A549 (cell line): ENCODE data around the gene LMNB1. TPM values are rescaled to one million over a fixed set of nuclear protein-coding genes. Genes with fewer than 3 reads are reported as not detected.
A peak's percentile ranks its signal among the peaks of the same experiment; 100 is the strongest.

Source experiments
- ATAC-seq, 2 experiments: fragments of 200-7000 bp in 1 of 2; fragments of >200 bp in 1 of 2; cut with Nextera tagmentation in 1 of 2; cut with Tn5 transposase in 1 of 2; 3 replicates each; pipeline versions ENCODE4 v1.8.0 to v1.9.1; 2018 to 2020; ENCODE audit warnings: mild to moderate bottlenecking in 1 of 2, moderate library complexity in 1 of 2
- CTCF ChIA-PET: fragments of 300-600 bp; sonication (Branson Sonifier 250); formaldehyde crosslinking; extraction: SDS; loops from one replicate; lab custom pipeline; 2021; ENCODE audit warnings: antibody characterized with exemption, inconsistent platforms; lab: Yijun Ruan, JAX
- POLR2A ChIA-PET: fragments of 350-600 bp; formaldehyde crosslinking; extraction: SDS; loops from one replicate; lab custom pipeline; 2021; ENCODE audit warnings: antibody characterized with exemption, inconsistent platforms; lab: Yijun Ruan, JAX
- DNase-seq, 2 experiments: peaks; one replicate each; pipeline versions ENCODE4 v3.0.0 to v3.0.0-alpha.2; 2011 to 2016; ENCODE audit warnings: low read depth in 1 of 2, low spot score in 1 of 2
- FAIRE-seq: peaks from 2 replicates; lab custom pipeline; 2011; peaks lifted over from hg19 to GRCh38; lab: Jason Lieb, UNC
- H3K27ac ChIP-seq, 2 experiments: fragments of >200 bp; sonication (Bioruptor Twin); formaldehyde crosslinking; 3 replicates each; pipeline ENCODE4 v1.5.1; 2016 to 2017
- H3K4me1 ChIP-seq: fragments of >200 bp; sonication (Bioruptor Twin); formaldehyde crosslinking; 3 replicates; pipeline ENCODE4 v1.6.1; 2016
- H3K4me2 ChIP-seq: fragments of >200 bp; sonication (Bioruptor Twin); formaldehyde crosslinking; 3 replicates; pipeline ENCODE4 v1.6.1; 2016
- H3K4me3 ChIP-seq: fragments of >200 bp; sonication (Bioruptor Twin); formaldehyde crosslinking; 3 replicates; pipeline ENCODE4 v1.5.1; 2016
- H3K9me3 ChIP-seq: fragments of >200 bp; sonication (Bioruptor Twin); formaldehyde crosslinking; 3 replicates; pipeline ENCODE4 v1.6.1; 2016
- CHD2 ChIP-seq: fragments of 150-350 bp; IDR thresholded peaks from 2 replicates; pipeline ENCODE4 v1.6.1; 2014; ENCODE audit warnings: low read length; ENCODE audit not compliant: partially characterized antibody
- EHF ChIP-seq: fragments of 250-450 bp; sonication (Bioruptor Pico); IDR thresholded peaks from 2 replicates; pipeline ENCODE4 v1.5.0; 2020; ENCODE audit warnings: mild to moderate bottlenecking
- ESRRA ChIP-seq: fragments of 150-350 bp; IDR thresholded peaks from 2 replicates; pipeline ENCODE4 v1.6.1; 2014; ENCODE audit warnings: mild to moderate bottlenecking, low read length, borderline replicate concordance
- HDAC2 ChIP-seq: fragments of 200-600 bp; sonication (generic); IDR thresholded peaks from 2 replicates; pipeline ENCODE4 v1.6.1; 2016
- HEYL ChIP-seq: fragments of 250-450 bp; sonication (Bioruptor Pico); IDR thresholded peaks from 2 replicates; pipeline ENCODE4 v1.8.0; 2021; ENCODE audit warnings: mild to moderate bottlenecking, moderate library complexity
- HOXB5 ChIP-seq: fragments of 250-450 bp; sonication (Bioruptor Pico); IDR thresholded peaks from 2 replicates; pipeline ENCODE4 v1.5.0; 2020; ENCODE audit warnings: mild to moderate bottlenecking, moderate library complexity
- MAFK ChIP-seq: fragments of 450-650 bp; IDR thresholded peaks from 2 replicates; pipeline ENCODE4 v1.6.1; 2014; ENCODE audit not compliant: partially characterized antibody
- MYC ChIP-seq: IDR thresholded peaks from 2 replicates; pipeline ENCODE4 v1.6.1; 2012; ENCODE audit warnings: mild to moderate bottlenecking, inconsistent platforms, low read length, improper control_type of control experiment, borderline replicate concordance
- NR3C1 ChIP-seq: fragments of >200 bp; sonication (Bioruptor Twin); formaldehyde crosslinking; IDR thresholded peaks from 3 replicates; pipeline ENCODE4 v1.6.1; 2017
- POLR2A ChIP-seq: IDR thresholded peaks from 2 replicates; pipeline ENCODE4 v1.6.1; 2012; ENCODE audit warnings: mild to moderate bottlenecking, low read length
- RARB ChIP-seq: fragments of 250-450 bp; sonication (Bioruptor Pico); IDR thresholded peaks from 2 replicates; pipeline ENCODE4 v1.8.0; 2021; ENCODE audit warnings: mild to moderate bottlenecking, moderate library complexity
- RNF2 ChIP-seq: fragments of 200-600 bp; sonication (generic); IDR thresholded peaks from 2 replicates; pipeline ENCODE4 v1.6.1; 2016; ENCODE audit warnings: low read depth, mild to moderate bottlenecking, antibody characterized with exemption, moderate library complexity, borderline replicate concordance
- ZSCAN20 ChIP-seq: fragments of 250-450 bp; sonication (Bioruptor Pico); IDR thresholded peaks from 2 replicates; pipeline ENCODE4 v1.8.0; 2022; ENCODE audit warnings: mild to moderate bottlenecking, moderate library complexity
- WGBS: methylation state at CpG from one replicate; pipeline ENCODE4 v1.1.6; 2017; ENCODE audit errors: missing lambda C conversion rate; 5-methylcytosine and 5-hydroxymethylcytosine counted together
- polyA plus RNA-seq, 4 experiments: library from polyadenylated mRNA; depleted of rRNA in 3 of 4; stranded (reverse); fragments of >200 nt; fragmentation: RNase III in 1 of 4; extraction: RNeasy Plus Mini Kit Qiagen cat#74134 plus additional on column Dnase treatment in 1 of 4; gene quantifications; 2 replicates in 3 of 4; 3 replicates in 1 of 4; pipeline ENCODE4 v1.2.3, GENCODE V29; 2011 to 2017
- TF ChIP-seq, protein P1 (sequence below): IDR thresholded peaks from 2 replicates; pipeline ENCODE4 v1.6.1; 2012
- TF ChIP-seq, protein P2 (sequence below): fragments of 450-650 bp; IDR thresholded peaks from 2 replicates; pipeline ENCODE4 v1.6.1; 2014; ENCODE audit warnings: antibody characterized with exemption
- TF ChIP-seq, protein P3 (sequence below): fragments of 150-350 bp; IDR thresholded peaks from 2 replicates; pipeline ENCODE4 v1.6.1; 2014; ENCODE audit warnings: low read depth, mild to moderate bottlenecking, low read length

The LMNB1 gene
- polyA plus RNA-seq, 2 of the 4 experiments (the other 2 are of a cell fraction): 45.9 to 55.6 TPM

DNA sequence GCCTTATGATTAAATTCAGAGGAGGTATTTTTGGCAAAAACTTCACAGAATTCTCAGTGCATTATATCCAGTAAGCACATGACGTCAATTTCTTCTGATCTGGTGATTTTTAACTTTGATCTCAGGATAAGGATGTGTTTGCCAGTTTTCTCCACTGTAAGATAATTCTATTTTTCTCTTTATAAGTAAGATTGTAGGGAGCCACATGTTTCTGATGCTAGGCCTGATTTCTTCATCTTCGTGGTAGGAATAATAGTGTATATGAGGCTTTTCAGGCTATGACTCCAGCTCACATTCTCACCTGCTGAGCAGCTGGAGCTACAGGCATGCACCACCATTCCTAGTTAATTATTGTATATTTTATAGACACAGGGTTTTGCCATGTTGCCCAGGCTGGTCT, 32.1 kb upstream of the LMNB1 start:
- FAIRE-seq: no peak
- Histone ChIP-seq H3K4me3 (no peak overlapping the region), H3K27ac (no peak overlapping the region), H3K4me2 (no peak overlapping the region), H3K9me3 (no peaks in the 10 kb centered on the region)
- no peak for TF ChIP-seq HDAC2
- no peak for TF ChIP-seq RARB (CRISPR knock-in tag)
- no peak for TF ChIP-seq EHF (CRISPR knock-in tag)
- TF ChIP-seq POLR2A: no peak
- TF ChIP-seq, protein P1, sequence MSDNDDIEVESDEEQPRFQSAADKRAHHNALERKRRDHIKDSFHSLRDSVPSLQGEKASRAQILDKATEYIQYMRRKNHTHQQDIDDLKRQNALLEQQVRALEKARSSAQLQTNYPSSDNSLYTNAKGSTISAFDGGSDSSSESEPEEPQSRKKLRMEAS: no peak
- no peak for TF ChIP-seq MAFK
- TF ChIP-seq, all 56 proteins: peak for 0
- peaks cover 18% of the 10 kb centered on the region; the same call in 2 of the 3 replicates for H3K4me1 ChIP-seq
- ChIA-PET POLR2A (no interaction called here), CTCF (interaction anchor here (1.0 kb wide), 1 partner anchor 35 kb away, joined by 3 read pairs; no protein-coding TSS in a partner anchor)
- DNase-seq (no peak), ATAC-seq (no peak)
- 63% methylated on average over 2 of the region's 2 CpGs for WGBS

DNA sequence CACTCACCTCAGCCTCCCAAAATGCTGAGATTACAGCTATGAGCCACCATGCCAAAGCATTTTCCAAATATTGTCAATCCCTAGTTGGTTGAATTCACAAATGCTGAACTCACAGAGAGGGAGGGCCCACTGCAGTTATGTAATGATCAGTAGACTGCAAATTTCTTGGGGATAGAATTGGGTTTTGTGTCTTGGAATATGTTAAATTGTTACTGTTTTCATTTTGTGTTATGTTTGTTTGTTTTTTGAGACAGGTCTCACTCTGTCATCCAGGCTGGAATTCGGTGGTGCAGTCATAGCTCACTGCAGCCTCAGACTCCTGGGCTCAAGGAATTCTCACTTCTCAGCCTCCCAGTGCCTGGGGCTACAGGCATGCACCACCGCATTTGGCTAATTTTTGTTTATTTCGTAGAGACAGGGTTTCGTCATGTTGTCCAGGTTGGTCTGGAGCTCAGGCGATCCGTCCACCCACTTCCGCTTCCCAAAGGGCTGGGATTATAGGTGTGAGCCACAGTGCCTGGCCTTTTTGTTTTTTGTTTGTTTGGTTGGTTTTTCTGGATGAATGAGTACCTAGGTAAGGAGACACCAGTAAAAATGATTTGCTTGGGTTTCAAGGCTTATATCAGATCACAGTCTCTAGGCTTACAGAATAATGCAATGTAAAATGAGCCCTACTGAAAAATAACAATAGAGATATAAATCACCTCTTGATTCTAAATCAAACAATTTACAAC, 31.5 kb upstream of the LMNB1 start:
- no peak overlapping the region for H3K27ac ChIP-seq
- TF ChIP-seq, protein P2, sequence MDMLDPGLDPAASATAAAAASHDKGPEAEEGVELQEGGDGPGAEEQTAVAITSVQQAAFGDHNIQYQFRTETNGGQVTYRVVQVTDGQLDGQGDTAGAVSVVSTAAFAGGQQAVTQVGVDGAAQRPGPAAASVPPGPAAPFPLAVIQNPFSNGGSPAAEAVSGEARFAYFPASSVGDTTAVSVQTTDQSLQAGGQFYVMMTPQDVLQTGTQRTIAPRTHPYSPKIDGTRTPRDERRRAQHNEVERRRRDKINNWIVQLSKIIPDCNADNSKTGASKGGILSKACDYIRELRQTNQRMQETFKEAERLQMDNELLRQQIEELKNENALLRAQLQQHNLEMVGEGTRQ: no peak
- no peak for TF ChIP-seq HOXB5 (CRISPR knock-in tag)
- no peak for TF ChIP-seq NR3C1
- no peak for ATAC-seq
- ChIA-PET CTCF (interaction anchor here (1.0 kb wide), 1 partner anchor 35 kb away, joined by 3 read pairs; no protein-coding TSS in a partner anchor), POLR2A (no interaction called here)
- WGBS: 79% methylated on average over 7 of the region's 7 CpGs
- no peak for FAIRE-seq
- no peaks in the 10 kb centered on the region for H3K9me3 ChIP-seq
- peaks cover 18% of the 10 kb centered on the region; the same call in 2 of the 3 replicates for H3K4me1 ChIP-seq
- no peak for DNase-seq
- H3K4me2 ChIP-seq: 0 out of 3 replicates have a peak overlapping the region, but pooled peaks have one; percentile 10
- H3K4me3 ChIP-seq: no peak overlapping the region

DNA sequence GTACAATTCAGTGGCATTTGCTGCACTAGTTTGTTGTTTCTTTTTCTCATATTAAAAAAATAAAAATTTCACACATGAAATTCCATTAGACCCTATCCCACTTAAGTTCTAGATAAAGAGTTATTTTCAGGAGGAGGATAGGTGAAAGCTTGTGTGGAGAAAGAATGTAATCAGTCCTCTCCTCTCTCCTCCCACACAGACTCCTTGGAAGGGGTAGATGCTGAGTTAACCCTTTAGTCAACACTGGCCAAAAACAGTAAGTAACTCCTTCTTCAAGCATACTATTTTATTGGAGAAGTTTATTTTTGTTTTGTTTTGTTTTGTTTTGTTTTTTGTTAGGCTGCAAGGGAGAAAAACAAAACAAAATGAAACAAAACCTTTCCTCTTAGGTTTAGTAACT, 30.6 kb upstream of the LMNB1 start:
- Histone ChIP-seq H3K4me1 (peaks cover 18% of the 10 kb centered on the region; the same call in 2 of the 3 replicates), H3K27ac (no peak overlapping the region), H3K4me2 (no peak overlapping the region)
- DNase-seq: no peak
- ChIA-PET CTCF (no interaction called here), POLR2A (no interaction called here)
- TF ChIP-seq EHF (CRISPR knock-in tag): no peak
- TF ChIP-seq, protein P3, sequence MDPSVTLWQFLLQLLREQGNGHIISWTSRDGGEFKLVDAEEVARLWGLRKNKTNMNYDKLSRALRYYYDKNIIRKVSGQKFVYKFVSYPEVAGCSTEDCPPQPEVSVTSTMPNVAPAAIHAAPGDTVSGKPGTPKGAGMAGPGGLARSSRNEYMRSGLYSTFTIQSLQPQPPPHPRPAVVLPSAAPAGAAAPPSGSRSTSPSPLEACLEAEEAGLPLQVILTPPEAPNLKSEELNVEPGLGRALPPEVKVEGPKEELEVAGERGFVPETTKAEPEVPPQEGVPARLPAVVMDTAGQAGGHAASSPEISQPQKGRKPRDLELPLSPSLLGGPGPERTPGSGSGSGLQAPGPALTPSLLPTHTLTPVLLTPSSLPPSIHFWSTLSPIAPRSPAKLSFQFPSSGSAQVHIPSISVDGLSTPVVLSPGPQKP: no peak
- TF ChIP-seq RNF2: no peak
- TF ChIP-seq MAFK: no peak
- TF ChIP-seq ESRRA: no peak
- TF ChIP-seq ZSCAN20 (CRISPR knock-in tag): no peak
- no peak for TF ChIP-seq MYC
- TF ChIP-seq CHD2: no peak
- TF ChIP-seq, protein P2: no peak
- no peak for TF ChIP-seq HEYL (CRISPR knock-in tag)
- TF ChIP-seq, all 56 proteins: peak for 0
- FAIRE-seq: no peak
- no peak for ATAC-seq
- H3K9me3 ChIP-seq: no peaks in the 10 kb centered on the region
- H3K4me3 ChIP-seq: no peak overlapping the region
